Measurements from ENCODE around the gene CEP162. TPM values are rescaled to one million over a fixed set of nuclear protein-coding genes. Genes with fewer than 3 reads are reported as not detected.
"Not testable (repeated sequence)": the region's sequence is repeated elsewhere in the genome, so short reads cannot be mapped to it uniquely, and the experiment has no call there.

Gene CEP162
- total RNA-seq, 2 donors from 2014 or later = 29.7 to 39.2 TPM

DNA sequence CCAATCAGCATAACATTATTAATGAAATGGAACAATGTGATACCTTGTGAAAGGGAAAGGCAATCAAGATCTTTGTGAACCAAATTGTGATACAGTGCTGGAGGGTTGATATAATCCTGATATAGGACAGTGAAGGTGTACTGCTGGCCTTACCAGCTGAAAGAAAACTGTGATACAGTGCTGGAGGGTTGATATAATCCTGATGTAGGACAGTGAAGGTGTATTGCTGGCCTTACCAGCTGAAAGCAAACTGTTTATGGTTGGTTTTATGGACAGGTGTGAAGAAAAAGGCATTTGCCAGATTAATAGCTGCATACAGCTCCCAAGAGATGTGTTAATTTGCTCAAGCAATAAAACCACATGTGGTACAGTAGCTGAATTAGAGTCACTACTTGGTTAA is 119.9 kb downstream of the CEP162 start:
- H3K4me3 Mint-ChIP-seq = no peak overlapping the region
- H3K27ac Mint-ChIP-seq = no peak overlapping the region
- Histone ChIP-seq H3K27ac (ENCODE audit: low read depth, low read length) (no peak overlapping the region), H3K4me3 (ENCODE audit: low read length) (no peak overlapping the region), H3K27me3 (ENCODE audit: control insufficient read depth, insufficient read depth, low read length, poor library complexity, severe bottlenecking) (no peaks in the 10 kb centered on the region), H3K9me3 (ENCODE audit: control insufficient read depth, low read length) (peaks cover 10% of the 10 kb centered on the region), H3K4me1 (ENCODE audit: control insufficient read depth, insufficient read depth, low read length) (no peaks in the 10 kb centered on the region), H3K36me3 (ENCODE audit: control insufficient read depth, insufficient read depth, low read length) (no peaks in the 10 kb centered on the region), H3K9ac (ENCODE audit: extremely low read depth, low read length, poor library complexity, severe bottlenecking) (no peak overlapping the region)
- H3K36me3 Mint-ChIP-seq (ENCODE audit: low read depth) = no peaks in the 10 kb centered on the region
- peaks cover 13% of the 10 kb centered on the region for H3K9me3 Mint-ChIP-seq
- H3K27me3 Mint-ChIP-seq (ENCODE audit: insufficient read depth) = no peaks in the 10 kb centered on the region
- H3K4me1 Mint-ChIP-seq = peaks cover 8% of the 10 kb centered on the region
- TF ChIP-seq, protein P1, sequence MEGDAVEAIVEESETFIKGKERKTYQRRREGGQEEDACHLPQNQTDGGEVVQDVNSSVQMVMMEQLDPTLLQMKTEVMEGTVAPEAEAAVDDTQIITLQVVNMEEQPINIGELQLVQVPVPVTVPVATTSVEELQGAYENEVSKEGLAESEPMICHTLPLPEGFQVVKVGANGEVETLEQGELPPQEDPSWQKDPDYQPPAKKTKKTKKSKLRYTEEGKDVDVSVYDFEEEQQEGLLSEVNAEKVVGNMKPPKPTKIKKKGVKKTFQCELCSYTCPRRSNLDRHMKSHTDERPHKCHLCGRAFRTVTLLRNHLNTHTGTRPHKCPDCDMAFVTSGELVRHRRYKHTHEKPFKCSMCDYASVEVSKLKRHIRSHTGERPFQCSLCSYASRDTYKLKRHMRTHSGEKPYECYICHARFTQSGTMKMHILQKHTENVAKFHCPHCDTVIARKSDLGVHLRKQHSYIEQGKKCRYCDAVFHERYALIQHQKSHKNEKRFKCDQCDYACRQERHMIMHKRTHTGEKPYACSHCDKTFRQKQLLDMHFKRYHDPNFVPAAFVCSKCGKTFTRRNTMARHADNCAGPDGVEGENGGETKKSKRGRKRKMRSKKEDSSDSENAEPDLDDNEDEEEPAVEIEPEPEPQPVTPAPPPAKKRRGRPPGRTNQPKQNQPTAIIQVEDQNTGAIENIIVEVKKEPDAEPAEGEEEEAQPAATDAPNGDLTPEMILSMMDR (conservative IDR thresholded peaks at IDR 0.05) = no peak
- DNase-seq = no peak

DNA sequence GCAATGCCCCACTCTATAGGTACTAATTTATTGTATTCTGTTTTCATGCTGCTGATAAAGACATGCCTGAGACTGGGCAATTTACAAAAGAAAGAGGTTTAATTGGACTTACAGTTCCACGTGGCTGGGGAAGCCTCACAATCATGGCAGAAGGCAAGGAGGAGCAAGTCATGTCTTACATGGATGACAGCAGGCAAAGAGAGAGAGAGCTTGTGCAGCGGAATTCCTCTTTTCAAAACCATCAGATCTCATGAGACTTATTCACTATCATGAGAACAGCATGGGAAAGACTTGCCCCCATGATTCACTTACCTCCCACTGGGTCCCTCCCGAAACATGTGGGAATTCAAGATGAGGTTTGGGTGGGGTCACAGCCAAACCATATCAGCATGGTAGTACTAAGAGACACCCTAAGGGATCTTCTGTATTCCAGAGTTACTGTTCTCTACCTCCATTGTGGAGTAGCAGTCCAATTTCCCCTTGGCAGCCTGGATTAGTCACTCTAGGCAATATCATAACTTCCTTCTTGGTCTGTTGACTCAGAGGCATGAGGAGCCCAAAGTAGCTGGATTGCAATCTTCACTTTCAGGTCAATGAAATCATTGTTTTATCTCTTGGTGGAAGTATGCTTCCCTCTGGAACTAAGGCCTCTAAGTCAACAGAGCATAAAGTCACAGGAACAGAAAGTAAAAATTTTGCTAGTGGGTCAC is 122.1 kb downstream of the CEP162 start:
- H3K9me3 ChIP-seq (ENCODE audit: control insufficient read depth, low read length); H3K4me1 ChIP-seq (ENCODE audit: control insufficient read depth, insufficient read depth, low read length); H3K9ac ChIP-seq (ENCODE audit: extremely low read depth, low read length, poor library complexity, severe bottlenecking); H3K36me3 Mint-ChIP-seq (ENCODE audit: low read depth); H3K27me3 ChIP-seq (ENCODE audit: control insufficient read depth, insufficient read depth, low read length, poor library complexity, severe bottlenecking); H3K4me3 ChIP-seq (ENCODE audit: low read length); H3K36me3 ChIP-seq (ENCODE audit: control insufficient read depth, insufficient read depth, low read length); DNase-seq; H3K27ac Mint-ChIP-seq; H3K4me3 Mint-ChIP-seq; H3K4me1 Mint-ChIP-seq; H3K27ac ChIP-seq (ENCODE audit: low read depth, low read length); H3K27me3 Mint-ChIP-seq (ENCODE audit: insufficient read depth): not testable (repeated sequence)
- peaks cover 13% of the 10 kb centered on the region for H3K9me3 Mint-ChIP-seq
- 81 to 84% methylated on average over 2 to 3 of the region's 3 CpGs for WGBS, 2 experiments (ENCODE audit: insufficient coverage in 1 of 2, insufficient read length in 1 of 2)

DNA sequence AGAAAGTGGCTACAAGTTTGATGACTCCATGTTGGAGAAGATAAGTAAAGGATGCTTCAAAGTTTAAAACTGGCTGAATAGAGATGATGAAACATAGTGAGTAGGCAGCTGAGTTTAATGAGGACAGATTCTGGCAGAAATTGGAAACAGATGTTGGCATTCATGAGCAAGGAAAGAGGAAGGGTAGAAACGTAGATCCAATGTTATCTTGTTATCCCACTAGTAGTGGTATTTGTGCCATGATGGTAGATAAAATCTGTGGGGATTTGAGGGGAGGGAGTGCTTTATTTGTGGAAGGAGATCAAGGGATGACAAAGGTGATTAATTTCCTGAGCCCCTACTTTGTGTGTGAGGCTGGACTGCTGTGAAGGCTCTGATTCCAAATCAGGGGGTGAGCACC is 124.4 kb downstream of the CEP162 start:
- no peaks in the 10 kb centered on the region for H3K27me3 ChIP-seq (ENCODE audit: control insufficient read depth, insufficient read depth, low read length, poor library complexity, severe bottlenecking)
- Mint-ChIP-seq H3K4me3 (no peak overlapping the region), H3K36me3 (ENCODE audit: low read depth) (no peaks in the 10 kb centered on the region), H3K9me3 (peaks cover 13% of the 10 kb centered on the region), H3K27ac (no peak overlapping the region), H3K27me3 (ENCODE audit: insufficient read depth) (no peaks in the 10 kb centered on the region), H3K4me1 (peaks cover 3% of the 10 kb centered on the region)
- H3K9ac ChIP-seq (ENCODE audit: extremely low read depth, low read length, poor library complexity, severe bottlenecking) = no peak overlapping the region
- DNase-seq = no peak
- no peaks in the 10 kb centered on the region for H3K4me1 ChIP-seq (ENCODE audit: control insufficient read depth, insufficient read depth, low read length)
- H3K4me3 ChIP-seq (ENCODE audit: low read length) = no peak overlapping the region
- 80 to 93% methylated on average over 1 of the region's 1 CpG for WGBS, 2 experiments (ENCODE audit: insufficient coverage in 1 of 2, insufficient read length in 1 of 2)
- TF ChIP-seq, protein P1 (conservative IDR thresholded peaks at IDR 0.05) = no peak
- H3K27ac ChIP-seq (ENCODE audit: low read depth, low read length) = no peak overlapping the region
- peaks cover 10% of the 10 kb centered on the region for H3K9me3 ChIP-seq (ENCODE audit: control insufficient read depth, low read length)
- no peaks in the 10 kb centered on the region for H3K36me3 ChIP-seq (ENCODE audit: control insufficient read depth, insufficient read depth, low read length)

DNA sequence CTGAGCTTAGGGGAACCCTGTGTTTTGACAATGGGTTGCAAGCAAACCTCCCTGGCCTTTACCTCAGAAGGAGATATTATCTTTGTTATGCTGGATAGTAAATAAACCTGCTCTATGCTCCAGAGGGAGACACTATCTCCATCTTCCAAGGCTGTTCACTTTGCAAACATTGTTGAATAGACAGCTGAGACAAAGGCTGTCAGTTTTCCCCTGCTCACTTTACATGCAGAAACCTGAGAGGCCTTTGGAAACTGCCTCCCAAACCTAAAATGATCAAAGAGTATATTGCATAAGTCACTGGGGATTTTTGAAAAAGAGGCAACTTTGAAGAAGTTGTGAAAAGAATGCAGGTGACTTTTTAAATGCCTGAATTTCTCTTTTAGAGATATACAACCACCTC is 132.3 kb downstream of the CEP162 start:
- no peak for DNase-seq

More for the DNA sequence above, 132.3 kb downstream of the CEP162 start:
- H3K9me3 ChIP-seq (ENCODE audit: control insufficient read depth, low read length) = peaks cover 26% of the 10 kb centered on the region
- no peaks in the 10 kb centered on the region for H3K4me1 ChIP-seq (ENCODE audit: control insufficient read depth, insufficient read depth, low read length)
- H3K9me3 Mint-ChIP-seq = peaks cover 4% of the 10 kb centered on the region
- H3K4me1 Mint-ChIP-seq = peaks cover 7% of the 10 kb centered on the region
- no peak overlapping the region for H3K27ac ChIP-seq (ENCODE audit: low read depth, low read length)
- no peak overlapping the region for H3K4me3 ChIP-seq (ENCODE audit: low read length)
- H3K36me3 Mint-ChIP-seq (ENCODE audit: low read depth) = peaks cover 6% of the 10 kb centered on the region
- H3K27ac Mint-ChIP-seq = no peak overlapping the region
- H3K27me3 Mint-ChIP-seq (ENCODE audit: insufficient read depth) = no peaks in the 10 kb centered on the region
- H3K9ac ChIP-seq (ENCODE audit: extremely low read depth, low read length, poor library complexity, severe bottlenecking) = no peak overlapping the region
- TF ChIP-seq, protein P1 (conservative IDR thresholded peaks at IDR 0.05) = no peak
- H3K27me3 ChIP-seq (ENCODE audit: control insufficient read depth, insufficient read depth, low read length, poor library complexity, severe bottlenecking) = no peaks in the 10 kb centered on the region
- H3K36me3 ChIP-seq (ENCODE audit: control insufficient read depth, insufficient read depth, low read length) = no peaks in the 10 kb centered on the region
- no peak overlapping the region for H3K4me3 Mint-ChIP-seq

Measured in endodermal cell (in vitro differentiated cells).